ENCODE measurements around the gene OR10A2.

DNA sequence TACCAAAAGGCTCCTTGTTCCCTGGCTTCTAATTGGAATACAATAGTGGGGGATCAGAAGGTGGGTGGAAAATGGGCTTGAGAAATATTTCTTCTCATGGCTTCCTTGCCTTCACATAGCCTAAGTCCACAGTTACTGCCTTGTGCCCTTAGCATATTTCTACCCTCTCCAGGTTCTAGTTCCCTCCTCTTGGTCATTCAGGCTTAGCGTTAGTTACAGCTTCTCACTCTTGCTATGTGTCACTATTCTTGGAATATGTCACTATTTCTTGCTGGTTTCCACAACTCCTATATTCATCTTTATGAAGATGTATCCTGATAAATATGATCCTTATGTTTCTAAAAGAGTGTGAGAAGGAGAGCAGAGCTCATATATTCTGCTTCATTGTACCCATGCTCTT is 27.0 kb downstream of the OR10A2 start:
- TF ChIP-seq, protein P1, sequence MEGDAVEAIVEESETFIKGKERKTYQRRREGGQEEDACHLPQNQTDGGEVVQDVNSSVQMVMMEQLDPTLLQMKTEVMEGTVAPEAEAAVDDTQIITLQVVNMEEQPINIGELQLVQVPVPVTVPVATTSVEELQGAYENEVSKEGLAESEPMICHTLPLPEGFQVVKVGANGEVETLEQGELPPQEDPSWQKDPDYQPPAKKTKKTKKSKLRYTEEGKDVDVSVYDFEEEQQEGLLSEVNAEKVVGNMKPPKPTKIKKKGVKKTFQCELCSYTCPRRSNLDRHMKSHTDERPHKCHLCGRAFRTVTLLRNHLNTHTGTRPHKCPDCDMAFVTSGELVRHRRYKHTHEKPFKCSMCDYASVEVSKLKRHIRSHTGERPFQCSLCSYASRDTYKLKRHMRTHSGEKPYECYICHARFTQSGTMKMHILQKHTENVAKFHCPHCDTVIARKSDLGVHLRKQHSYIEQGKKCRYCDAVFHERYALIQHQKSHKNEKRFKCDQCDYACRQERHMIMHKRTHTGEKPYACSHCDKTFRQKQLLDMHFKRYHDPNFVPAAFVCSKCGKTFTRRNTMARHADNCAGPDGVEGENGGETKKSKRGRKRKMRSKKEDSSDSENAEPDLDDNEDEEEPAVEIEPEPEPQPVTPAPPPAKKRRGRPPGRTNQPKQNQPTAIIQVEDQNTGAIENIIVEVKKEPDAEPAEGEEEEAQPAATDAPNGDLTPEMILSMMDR (IDR thresholded peaks at IDR 0.05), result no peak
- TF ChIP-seq POLR2AphosphoS5 (IDR thresholded peaks at IDR 0.05) (no peak), POLR2A (IDR thresholded peaks at IDR 0.05) (no peak)
